Measurements from ENCODE around the gene NDUFAF3. TPM values are rescaled to one million over a fixed set of nuclear protein-coding genes. Genes with fewer than 3 reads are reported as not detected.
"Not testable (repeated sequence)": the region's sequence is repeated elsewhere in the genome, so short reads cannot be mapped to it uniquely, and the experiment has no call there.

NDUFAF3 gene
- polyA plus RNA-seq, 4 donors: 65.7 to 82.2 (median 71.2) TPM

GRCh38 chr3:48999085-48999858, 22.6 kb upstream of the NDUFAF3 start:
- no peak for DNase-seq (ENCODE audit: low read depth in 4 of 4, low spot score in 3 of 4)

DNA sequence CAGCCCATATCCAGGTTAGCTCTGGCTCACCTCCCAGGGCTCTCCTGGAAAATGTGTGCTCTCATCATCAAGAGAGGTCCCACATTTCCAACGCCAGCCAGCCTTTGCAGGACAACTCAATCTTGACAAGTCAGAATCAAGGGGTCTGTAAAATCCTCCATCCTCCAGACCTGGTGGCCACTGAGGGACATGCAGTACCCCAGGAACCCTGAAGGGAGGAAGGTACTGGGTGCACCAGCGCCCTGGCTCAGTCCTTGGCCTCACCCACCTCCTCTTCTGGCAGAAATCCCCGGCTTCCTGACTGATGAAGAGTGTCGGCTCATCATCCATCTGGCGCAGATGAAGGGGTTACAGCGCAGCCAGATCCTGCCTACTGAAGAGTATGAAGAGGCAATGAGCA, 20.8 kb upstream of the NDUFAF3 start:
- no peak for DNase-seq (ENCODE audit: low read depth in 4 of 4, low spot score in 3 of 4)

DNA sequence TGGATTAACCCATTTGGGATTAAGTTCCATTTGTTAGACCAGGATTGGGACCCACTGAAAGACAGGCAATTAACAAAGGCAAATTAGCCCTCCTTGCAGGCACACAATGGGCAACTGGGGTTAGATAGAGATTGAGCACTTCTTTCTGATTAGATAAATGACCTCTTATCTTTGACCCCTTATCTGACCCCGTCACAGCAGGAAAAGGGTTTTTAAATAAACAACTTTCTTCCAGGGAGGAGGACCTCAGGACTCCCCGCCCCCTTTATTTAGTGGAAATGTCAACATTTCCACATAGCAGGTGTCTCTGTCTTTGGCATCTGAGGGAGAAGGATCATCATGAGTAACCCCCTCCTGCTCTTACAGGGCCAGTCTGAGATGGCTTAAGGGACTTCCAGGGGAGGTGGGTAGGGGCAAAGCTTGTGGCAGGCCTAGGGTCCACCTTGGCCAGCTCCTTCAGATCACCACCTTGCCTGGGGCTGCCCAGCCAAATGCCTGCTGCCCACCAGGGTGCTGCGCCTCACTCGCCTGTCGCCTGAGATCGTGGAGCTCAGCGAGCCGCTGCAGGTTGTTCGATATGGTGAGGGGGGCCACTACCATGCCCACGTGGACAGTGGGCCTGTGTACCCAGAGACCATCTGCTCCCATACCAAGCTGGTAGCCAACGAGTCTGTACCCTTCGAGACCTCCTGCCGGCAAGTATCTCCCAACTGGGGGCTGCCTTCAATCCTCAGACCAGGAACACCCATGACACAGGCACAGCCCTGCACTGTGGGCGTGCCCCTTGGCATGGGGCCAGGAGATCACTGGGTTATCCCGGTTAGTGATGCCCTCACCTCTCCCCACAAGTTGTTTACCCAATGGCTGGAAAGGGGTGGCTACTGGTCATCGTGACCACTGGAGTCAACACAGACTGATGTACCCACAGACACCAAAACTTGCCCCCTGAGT, 17.3 kb upstream of the NDUFAF3 start:
- no peak for DNase-seq (ENCODE audit: low read depth in 4 of 4, low spot score in 3 of 4)

- DNase-seq (ENCODE audit: low read depth in 4 of 4, low spot score in 3 of 4): no peak
Observed at GRCh38 chr3:49005303-49005680, 16.6 kb upstream of the NDUFAF3 start.

GRCh38 chr3:49005998-49006397, 15.9 kb upstream of the NDUFAF3 start:
- DNase-seq (ENCODE audit: low read depth in 4 of 4, low spot score in 3 of 4): no peak

DNA sequence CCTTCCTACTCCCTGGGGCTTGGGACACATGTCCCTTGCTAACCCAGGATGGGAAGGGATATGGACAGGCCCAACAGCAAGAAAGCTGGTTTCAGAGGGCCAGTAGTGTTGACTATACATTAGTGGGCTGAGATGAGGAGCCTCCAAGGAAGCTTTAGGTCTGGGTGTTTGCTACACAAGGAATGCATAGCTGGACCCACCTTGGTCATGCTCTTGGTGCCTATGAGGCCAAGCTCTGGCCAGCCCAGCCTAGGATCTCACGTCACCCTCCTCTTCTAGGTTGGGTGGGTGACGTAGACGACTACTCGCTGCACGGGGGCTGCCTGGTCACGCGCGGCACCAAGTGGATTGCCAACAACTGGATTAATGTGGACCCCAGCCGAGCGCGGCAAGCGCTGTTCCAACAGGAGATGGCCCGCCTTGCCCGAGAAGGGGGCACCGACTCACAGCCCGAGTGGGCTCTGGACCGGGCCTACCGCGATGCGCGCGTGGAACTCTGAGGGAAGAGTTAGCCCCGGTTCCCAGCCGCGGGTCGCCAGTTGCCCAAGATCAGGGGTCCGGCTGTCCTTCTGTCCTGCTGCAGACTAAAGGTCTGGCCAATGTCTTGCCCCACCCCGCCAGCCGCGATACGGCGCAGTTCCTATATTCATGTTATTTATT, 15.4 kb upstream of the NDUFAF3 start:
- DNase-seq (ENCODE audit: low read depth in 4 of 4, low spot score in 3 of 4): no peak

DNA sequence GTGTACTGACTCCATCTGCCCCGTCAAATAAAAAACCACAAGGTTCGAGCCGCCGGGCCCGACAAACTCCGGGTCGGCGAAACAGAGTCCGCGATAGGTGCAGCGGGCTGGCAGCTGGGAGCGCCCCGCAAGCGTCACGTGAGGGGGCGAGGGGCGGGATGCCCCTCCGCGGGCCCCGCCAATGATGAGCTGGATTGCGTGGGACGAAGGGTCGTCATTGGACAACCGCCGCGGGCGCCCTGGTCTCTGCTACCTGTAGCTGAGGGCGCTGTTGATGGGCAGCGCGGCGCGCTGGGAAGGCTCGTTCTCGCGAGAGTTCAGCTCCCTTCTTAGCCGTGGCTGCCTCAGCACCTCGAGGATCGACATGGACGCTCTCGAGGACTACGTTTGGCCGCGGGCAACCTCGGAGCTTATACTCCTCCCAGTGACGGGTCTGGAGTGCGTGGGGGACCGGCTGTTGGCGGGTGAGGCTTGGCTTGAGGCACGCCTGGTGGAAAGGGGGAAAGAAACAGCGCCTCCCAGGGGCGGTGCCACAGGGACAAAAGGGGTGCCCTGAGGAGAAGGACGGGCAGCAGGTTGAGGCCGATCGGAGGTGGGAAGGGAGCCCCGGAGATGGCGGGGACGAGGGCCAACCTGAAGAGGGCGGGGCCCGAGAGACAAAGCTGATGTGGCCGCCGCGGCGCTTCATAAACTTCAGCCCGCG, 14.7 kb upstream of the NDUFAF3 start, which contains the start of gene WDR6:
TSS of gene WDR6 (plus strand) at position 324 of the 703 bp plus-strand sequence. CDS start at position 365, 41 bp downstream.
- peak; percentile 90 to 93 (median 90) for DNase-seq (ENCODE audit: low read depth in 4 of 4, low spot score in 3 of 4)

DNA sequence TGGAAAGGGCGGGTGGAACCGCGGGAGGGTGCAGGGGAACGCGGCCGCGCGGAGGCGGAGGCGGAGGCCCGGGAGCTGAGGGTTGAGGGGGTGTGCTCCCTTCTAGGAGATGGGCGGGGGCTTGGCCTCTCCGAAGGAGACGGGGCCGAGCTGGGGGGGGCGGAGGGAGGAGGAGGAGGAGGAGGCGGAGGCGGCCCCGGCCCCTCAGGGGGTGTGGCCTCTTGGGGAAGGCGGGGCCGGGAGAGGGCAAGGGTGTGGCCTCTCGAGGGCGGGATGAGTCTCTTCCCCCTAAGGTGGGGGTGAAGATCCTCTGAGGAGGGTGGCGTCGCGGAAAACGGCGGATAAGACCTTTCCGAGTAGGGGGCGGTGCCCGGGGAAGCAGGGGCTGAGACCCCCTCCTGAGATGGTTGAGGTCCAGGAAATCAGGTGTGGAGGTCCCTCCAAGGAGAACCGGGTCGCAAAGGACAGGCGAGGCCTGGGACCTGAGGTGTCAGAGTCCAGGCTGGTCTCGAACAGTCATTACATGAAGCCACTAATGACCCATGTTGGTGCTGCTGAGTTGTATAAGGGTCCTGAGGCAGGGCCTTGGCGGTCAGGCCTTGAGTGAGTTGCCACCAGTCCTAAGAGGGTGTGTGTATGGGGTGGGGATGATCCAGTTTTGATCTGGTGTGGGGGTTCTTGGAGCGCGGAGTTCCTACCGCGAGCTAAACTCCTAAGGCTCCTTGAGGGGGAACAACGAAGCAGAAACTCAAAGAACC, 14.0 kb upstream of the NDUFAF3 start:
- peak in 1 of 4 donors; percentile 72 for DNase-seq (ENCODE audit: low read depth in 4 of 4, low spot score in 3 of 4)

DNA sequence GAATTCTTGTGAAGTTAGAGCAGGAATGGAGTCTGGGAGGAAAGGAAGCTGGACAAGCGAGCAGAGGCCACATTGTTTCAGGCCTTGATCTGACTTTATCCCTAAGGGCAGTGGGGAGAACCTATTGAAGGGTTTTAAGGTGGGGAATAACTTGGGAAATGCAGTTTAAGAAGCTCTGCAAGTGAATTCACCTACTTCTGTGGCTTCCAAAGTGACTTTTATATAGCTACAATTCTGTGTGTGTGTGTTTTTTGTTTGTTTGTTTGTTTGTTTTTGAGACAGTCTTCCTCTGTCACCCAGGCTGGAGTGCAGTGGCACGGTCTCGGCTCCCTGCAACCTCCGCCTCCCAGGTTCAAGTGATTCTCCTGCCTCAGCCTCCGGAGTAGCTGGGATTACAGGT, 13.3 kb upstream of the NDUFAF3 start:
- DNase-seq (ENCODE audit: low read depth in 4 of 4, low spot score in 3 of 4): not testable (repeated sequence)

DNA sequence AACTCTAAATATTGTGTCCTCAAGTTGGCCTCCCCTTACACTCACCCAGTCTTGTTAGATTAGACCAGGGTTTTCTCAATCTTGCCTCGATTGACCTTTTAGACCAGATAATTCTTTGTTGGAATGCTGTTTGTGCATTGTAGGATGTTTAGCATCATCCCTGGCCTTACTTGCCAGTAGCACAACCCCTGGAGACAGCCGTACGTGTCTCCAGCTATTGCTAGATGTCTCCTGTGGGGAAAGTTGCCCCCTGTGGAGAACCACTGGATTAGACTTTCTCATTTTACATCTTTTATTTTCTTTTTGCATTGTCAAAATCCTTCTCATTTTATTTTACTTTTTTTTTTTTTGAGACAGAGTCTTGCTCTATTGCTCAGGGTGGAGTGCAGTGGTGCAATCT, 12.5 kb upstream of the NDUFAF3 start:
- DNase-seq (ENCODE audit: low read depth in 4 of 4, low spot score in 3 of 4): no peak

DNA sequence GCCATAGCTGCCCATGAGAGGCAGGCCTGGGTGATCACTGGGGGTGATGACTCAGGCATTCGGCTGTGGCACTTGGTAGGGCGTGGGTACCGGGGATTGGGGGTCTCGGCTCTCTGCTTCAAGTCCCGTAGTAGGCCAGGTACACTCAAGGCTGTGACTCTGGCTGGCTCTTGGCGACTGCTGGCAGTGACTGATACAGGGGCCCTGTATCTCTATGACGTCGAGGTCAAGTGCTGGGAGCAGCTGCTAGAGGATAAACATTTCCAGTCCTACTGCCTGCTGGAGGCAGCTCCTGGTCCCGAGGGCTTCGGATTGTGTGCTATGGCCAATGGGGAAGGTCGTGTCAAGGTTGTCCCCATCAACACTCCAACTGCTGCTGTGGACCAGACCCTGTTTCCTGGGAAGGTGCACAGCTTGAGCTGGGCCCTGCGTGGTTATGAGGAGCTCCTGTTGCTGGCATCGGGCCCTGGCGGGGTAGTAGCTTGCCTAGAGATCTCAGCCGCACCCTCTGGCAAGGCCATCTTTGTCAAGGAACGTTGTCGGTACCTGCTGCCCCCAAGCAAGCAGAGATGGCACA, 9.4 kb upstream of the NDUFAF3 start:
- DNase-seq (ENCODE audit: low read depth in 4 of 4, low spot score in 3 of 4): no peak

DNA sequence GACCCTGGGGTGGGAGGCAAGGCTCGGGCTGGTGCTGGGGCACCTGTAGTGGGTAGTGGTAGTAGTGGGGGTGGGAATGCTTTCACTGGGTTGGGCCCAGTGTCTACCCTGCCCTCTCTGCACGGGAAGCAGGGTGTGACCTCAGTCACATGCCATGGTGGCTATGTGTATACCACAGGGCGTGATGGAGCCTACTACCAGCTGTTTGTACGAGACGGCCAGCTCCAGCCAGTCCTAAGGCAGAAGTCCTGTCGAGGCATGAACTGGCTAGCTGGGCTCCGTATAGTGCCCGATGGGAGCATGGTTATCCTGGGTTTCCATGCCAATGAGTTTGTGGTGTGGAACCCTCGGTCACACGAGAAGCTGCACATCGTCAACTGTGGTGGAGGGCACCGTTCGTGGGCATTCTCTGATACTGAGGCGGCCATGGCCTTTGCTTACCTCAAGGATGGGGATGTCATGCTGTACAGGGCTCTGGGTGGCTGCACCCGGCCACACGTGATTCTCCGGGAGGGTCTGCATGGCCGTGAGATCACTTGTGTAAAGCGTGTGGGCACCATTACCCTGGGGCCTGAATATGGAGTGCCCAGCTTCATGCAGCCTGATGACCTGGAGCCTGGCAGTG, 8.7 kb upstream of the NDUFAF3 start:
- DNase-seq (ENCODE audit: low read depth in 4 of 4, low spot score in 3 of 4): no peak

DNA sequence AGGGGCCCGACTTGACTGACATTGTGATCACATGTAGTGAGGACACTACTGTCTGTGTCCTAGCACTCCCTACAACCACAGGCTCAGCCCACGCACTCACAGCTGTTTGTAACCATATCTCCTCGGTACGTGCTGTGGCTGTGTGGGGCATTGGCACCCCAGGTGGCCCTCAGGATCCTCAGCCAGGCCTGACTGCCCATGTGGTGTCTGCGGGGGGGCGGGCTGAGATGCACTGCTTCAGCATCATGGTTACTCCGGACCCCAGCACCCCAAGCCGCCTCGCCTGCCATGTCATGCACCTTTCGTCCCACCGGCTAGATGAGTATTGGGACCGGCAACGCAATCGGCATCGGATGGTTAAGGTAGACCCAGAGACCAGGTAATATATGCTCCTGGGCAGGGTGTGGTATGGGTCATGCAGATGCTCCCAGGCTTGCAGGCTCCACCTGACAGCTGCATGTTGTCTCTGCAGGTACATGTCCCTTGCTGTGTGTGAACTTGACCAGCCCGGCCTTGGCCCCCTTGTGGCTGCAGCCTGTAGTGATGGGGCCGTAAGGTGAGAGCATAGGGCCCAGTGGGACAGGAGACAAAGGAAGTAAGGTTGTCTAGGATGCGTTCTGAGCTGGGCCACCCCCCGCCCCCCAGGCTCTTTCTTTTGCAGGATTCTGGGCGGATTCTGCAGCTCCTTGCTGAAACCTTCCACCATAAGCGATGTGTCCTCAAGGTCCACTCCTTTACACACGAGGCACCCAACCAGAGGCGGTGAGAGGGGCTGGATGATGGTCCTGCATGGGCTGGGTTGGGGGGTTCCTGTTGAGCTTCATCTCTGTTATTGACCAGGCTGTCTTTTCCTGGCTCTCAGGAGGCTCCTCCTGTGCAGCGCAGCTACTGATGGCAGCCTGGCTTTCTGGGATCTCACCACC, 7.9 kb upstream of the NDUFAF3 start:
- DNase-seq (ENCODE audit: low read depth in 4 of 4, low spot score in 3 of 4): no peak

DNA sequence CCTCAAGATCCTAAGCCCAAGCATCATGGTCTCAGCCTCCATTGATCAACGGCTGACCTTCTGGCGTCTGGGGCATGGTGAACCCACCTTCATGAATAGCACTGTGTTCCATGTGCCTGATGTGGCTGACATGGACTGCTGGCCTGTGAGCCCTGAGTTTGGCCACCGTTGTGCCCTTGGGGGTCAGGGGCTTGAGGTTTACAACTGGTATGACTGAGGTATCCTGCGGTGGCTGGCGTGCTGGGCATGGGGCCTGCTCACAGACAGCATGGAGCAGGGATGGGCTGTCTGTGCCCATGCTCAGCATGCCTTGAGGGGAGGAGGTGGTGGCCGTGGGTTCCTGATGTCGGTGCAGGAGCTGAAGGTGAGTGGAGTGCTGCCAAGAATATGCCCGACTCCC, 6.8 kb upstream of the NDUFAF3 start:
- no peak for DNase-seq (ENCODE audit: low read depth in 4 of 4, low spot score in 3 of 4)

DNA sequence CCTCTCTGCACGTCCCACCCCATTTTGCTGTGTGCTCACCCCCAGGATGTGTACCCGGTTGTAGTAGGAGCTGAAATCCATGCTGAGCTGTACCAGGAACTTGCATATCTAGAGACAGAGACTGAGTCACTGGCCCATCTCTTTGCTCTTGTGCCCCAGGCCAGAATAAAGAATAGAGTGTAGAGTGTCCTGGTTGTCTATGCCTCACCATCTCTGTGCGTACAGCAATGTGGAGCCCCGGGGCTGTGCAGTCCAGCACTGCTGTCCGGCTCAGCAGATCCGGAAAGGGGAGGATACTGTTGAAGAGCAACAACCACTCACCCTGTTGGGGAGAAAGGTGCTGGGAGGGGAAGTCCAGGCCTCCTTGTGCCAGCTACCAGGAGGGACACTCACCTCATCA, 6.2 kb upstream of the NDUFAF3 start:
- no peak for DNase-seq (ENCODE audit: low read depth in 4 of 4, low spot score in 3 of 4)

GRCh38 chr3:49016414-49017228, 5.3 kb upstream of the NDUFAF3 start:
- DNase-seq (ENCODE audit: low read depth in 4 of 4, low spot score in 3 of 4): no peak

All from right renal pelvis (tissue), 4 donors.